Measurements from ENCODE around the gene PDLIM4.

DNA sequence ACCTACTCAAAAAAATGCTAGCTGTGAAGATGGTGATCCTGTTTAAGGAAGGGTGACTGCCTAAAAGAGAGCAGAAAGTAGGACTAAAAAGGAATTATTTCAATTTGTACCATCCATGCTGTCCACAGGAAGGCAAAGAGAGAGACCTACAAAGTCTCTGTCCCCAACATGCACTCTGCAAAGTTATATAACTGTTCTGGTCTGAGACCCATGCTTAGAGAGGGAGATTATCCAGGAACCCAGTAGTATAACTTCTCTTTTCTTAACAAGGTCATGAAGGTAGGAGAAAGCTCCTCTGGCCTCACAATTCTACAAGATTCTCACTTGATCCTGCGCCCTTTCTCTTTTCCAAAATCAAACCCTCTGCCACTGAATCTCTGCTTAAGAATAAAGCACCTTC, 62.5 kb downstream of the PDLIM4 start:
- TF ChIP-seq SUZ12 (IDR thresholded peaks at IDR 0.05; ENCODE audit: extremely low read depth, insufficient read depth, insufficient read length), result no peak
- TF ChIP-seq ZNF274 (IDR thresholded peaks at IDR 0.05; ENCODE audit: low read depth, low read length), result no peak
- no peak for TF ChIP-seq YY1 (IDR thresholded peaks at IDR 0.05; ENCODE audit: insufficient read depth, insufficient read length)

Measured in NT2/D1 (cell line).